SU-DHL-6 (cell line): Measurements from ENCODE around the gene RNF111.

Experiments used
- H2AFZ ChIP-seq: fragments of 200-600 bp; sonication (generic); 2 replicates; pipeline ENCODE4 v1.6.1; 2014; ENCODE audit warnings: low read depth, mild to moderate bottlenecking, moderate library complexity, mixed read lengths, antibody characterized with exemption, low read length; ENCODE audit not compliant: severe bottlenecking
- H3F3A ChIP-seq: fragments of 200-600 bp; shearing (Covaris generic); 2 replicates; pipeline ENCODE4 v1.6.0; 2016; ENCODE audit warnings: antibody characterized with exemption, mild to moderate bottlenecking; ENCODE audit not compliant: insufficient read depth
- H3K27ac ChIP-seq: fragments of 200-600 bp; sonication (generic); 2 replicates; pipeline ENCODE4 v1.5.1; 2016; ENCODE audit warnings: low read depth, mild to moderate bottlenecking, low read length, moderate library complexity, mixed read lengths
- H3K27me3 ChIP-seq: fragments of 200-600 bp; sonication (generic), shearing (Covaris generic); 2 replicates; pipeline ENCODE4 v1.6.0; 2014; ENCODE audit warnings: mild to moderate bottlenecking, low read length
- H3K36me3 ChIP-seq: fragments of 200-600 bp; sonication (generic); 2 replicates; pipeline ENCODE4 v1.6.1; 2014; ENCODE audit warnings: mild to moderate bottlenecking, low read length, mixed read lengths
- H3K4me2 ChIP-seq: fragments of 300-600, 200-600 bp; shearing (Covaris generic), sonication (generic); 2 replicates; pipeline ENCODE4 v1.6.0; 2014; ENCODE audit warnings: low read length, low read depth, mild to moderate bottlenecking; ENCODE audit not compliant: poor library complexity, severe bottlenecking
- H3K4me3 ChIP-seq: fragments of 200-600 bp; sonication (generic); 2 replicates; pipeline ENCODE4 v1.5.1; 2014; ENCODE audit warnings: antibody characterized with exemption, low read length, mild to moderate bottlenecking, mixed read lengths; ENCODE audit not compliant: insufficient read depth, poor library complexity, severe bottlenecking
- H3K79me2 ChIP-seq: fragments of 200-600 bp; sonication (generic); 2 replicates; pipeline ENCODE4 v1.6.1; 2014; ENCODE audit warnings: mild to moderate bottlenecking, low read length, moderate library complexity; ENCODE audit not compliant: insufficient read depth
- H3K9ac ChIP-seq: fragments of 200-600 bp; sonication (generic); 2 replicates; pipeline ENCODE4 v1.7.0; 2014; ENCODE audit warnings: mild to moderate bottlenecking, low read length
- H3K9me2 ChIP-seq: fragments of 200-600 bp; sonication (generic); replicated peaks from 2 replicates; pipeline ENCODE4 v1.6.1; 2014; ENCODE audit warnings: low read length; ENCODE audit not compliant: insufficient read depth
- H3K9me3 ChIP-seq: fragments of 200-600 bp; sonication (generic); 2 replicates; pipeline ENCODE4 v1.6.1; 2014; ENCODE audit warnings: low read length, mixed read lengths; ENCODE audit not compliant: insufficient read depth
- H4K20me1 ChIP-seq: fragments of 200-600 bp; sonication (generic); 2 replicates; pipeline ENCODE4 v1.6.1; 2014; ENCODE audit warnings: low read depth, mild to moderate bottlenecking, antibody characterized with exemption, low read length, moderate library complexity, mixed read lengths
- CTCF ChIP-seq: fragments of 200-600 bp; sonication (generic); IDR thresholded peaks from one replicate; pipeline ENCODE4 v1.5.1; 2017; ENCODE audit warnings: antibody characterized with exemption, mild to moderate bottlenecking, low read length, moderate library complexity; ENCODE audit not compliant: insufficient read depth, poor library complexity, severe bottlenecking
- EZH2phosphoT487 ChIP-seq: fragments of 200-600 bp; sonication (generic), shearing (Covaris generic); conservative IDR thresholded peaks from 2 replicates; pipeline ENCODE4 v1.6.1; 2018; ENCODE audit warnings: mild to moderate bottlenecking, antibody characterized with exemption, low read length, moderate library complexity, mixed read lengths

The RNF111 gene

DNA sequence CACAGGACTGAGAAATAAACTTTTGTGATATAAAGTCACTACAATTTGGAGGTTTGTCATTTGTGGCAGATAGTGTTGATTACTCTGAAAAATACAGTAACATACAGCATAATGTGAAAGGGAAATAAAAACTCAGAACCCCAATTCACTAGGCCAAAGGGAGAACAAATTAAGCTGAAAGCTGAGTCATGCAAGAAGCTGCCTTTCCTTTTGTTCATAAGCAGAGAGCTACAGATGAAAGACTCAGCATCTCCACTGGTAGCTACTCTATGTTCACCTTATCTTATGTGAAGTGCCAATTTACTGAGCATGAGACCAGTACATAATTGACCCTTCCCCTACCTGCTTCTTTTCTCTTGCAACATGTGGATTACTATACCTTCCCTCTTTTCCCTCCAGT, 34.7 kb upstream of the RNF111 start:
- H3K9me3 ChIP-seq: no peaks in the 10 kb centered on the region
- H2AFZ ChIP-seq: no peak overlapping the region
- H3K4me2 ChIP-seq: no peak overlapping the region
- H3K27ac ChIP-seq: no peak overlapping the region
- TF ChIP-seq EZH2phosphoT487 (no peak), CTCF (no peak)
- H3K36me3 ChIP-seq: no peaks in the 10 kb centered on the region
- H3K79me2 ChIP-seq: no peaks in the 10 kb centered on the region
- no peaks in the 10 kb centered on the region for H3K9me2 ChIP-seq
- no peak overlapping the region for H3K9ac ChIP-seq
- H3K27me3 ChIP-seq: no peaks in the 10 kb centered on the region
- no peaks in the 10 kb centered on the region for H3F3A ChIP-seq
- no peaks in the 10 kb centered on the region for H4K20me1 ChIP-seq
- no peak overlapping the region for H3K4me3 ChIP-seq

- H3K79me2 ChIP-seq: no peaks in the 10 kb centered on the region
- H3K9me2 ChIP-seq: no peaks in the 10 kb centered on the region
- H3K36me3 ChIP-seq: no peaks in the 10 kb centered on the region
- no peak overlapping the region for H3K4me3 ChIP-seq
- no peaks in the 10 kb centered on the region for H4K20me1 ChIP-seq
- no peak overlapping the region for H3K4me2 ChIP-seq
- no peaks in the 10 kb centered on the region for H3K27me3 ChIP-seq
- TF ChIP-seq CTCF (peak; percentile 84), EZH2phosphoT487 (no peak)
- no peak overlapping the region for H3K9ac ChIP-seq
- H3F3A ChIP-seq: no peaks in the 10 kb centered on the region
- peak overlapping the region; percentile 83 for H2AFZ ChIP-seq
- H3K9me3 ChIP-seq: no peaks in the 10 kb centered on the region
- no peak overlapping the region for H3K27ac ChIP-seq
Observed at GRCh38 chr15:58957101-58957973, 30.1 kb upstream of the RNF111 start.

GRCh38 chr15:58958811-58959210, 28.7 kb upstream of the RNF111 start:
- Histone ChIP-seq H4K20me1 (no peaks in the 10 kb centered on the region), H3K79me2 (no peaks in the 10 kb centered on the region), H3K9me2 (no peaks in the 10 kb centered on the region), H3K27me3 (no peaks in the 10 kb centered on the region), H3K4me2 (no peak overlapping the region), H3K9ac (no peak overlapping the region), H3F3A (no peaks in the 10 kb centered on the region), H3K4me3 (no peak overlapping the region), H3K36me3 (no peaks in the 10 kb centered on the region), H3K9me3 (no peaks in the 10 kb centered on the region), H3K27ac (no peak overlapping the region), H2AFZ (no peak overlapping the region)
- TF ChIP-seq CTCF (no peak), EZH2phosphoT487 (no peak)
